Measurements from ENCODE around the gene ARHGEF11.

Gene ARHGEF11

DNA sequence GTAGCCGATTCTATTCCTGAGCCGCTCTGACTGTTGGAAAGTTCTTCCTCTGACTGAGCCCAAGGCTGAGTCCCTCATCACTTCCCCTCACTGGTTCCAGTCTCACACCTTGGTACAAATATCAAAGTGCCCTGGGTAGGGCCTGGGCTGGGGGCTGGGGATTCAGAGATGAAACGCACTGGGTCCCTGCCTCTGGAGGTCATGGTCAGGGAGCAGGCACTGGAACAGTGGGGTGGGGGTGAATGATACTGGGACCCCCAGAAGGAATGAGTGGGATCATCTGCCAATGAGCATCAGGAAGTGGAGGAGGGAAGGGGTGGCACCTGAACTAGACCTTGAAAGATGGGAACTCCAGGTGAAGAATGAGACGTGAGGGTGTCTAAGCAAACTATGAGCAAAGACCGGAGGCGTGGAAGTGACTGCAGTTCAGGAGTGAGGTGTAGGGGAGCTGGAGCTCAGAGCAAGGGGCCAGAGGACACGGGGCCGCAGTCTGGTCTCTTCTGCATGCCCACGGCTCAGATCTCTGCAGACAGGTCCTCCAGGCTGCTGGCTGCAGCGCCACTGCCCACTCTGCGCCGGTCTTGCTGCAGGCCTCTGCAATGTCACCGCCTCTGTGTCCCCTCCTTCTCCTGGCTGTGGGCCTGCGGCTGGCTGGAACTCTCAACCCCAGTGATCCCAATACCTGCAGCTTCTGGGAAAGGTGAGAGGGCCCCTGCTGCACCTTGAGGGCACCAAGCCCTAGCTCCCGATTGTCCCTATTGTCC, 142.0 kb downstream of the ARHGEF11 start:
- no peak overlapping the region for H3K4me3 ChIP-seq
- no peak overlapping the region for H3K9ac ChIP-seq (ENCODE audit: insufficient read length)
- H3K9me3 ChIP-seq (ENCODE audit: low read depth, low read length): no peaks in the 10 kb centered on the region
- no peaks in the 10 kb centered on the region for H3K36me3 ChIP-seq (ENCODE audit: insufficient read depth, low read length)
- H3K27ac ChIP-seq: no peak overlapping the region
- no peak for DNase-seq (ENCODE audit: low read depth, low spot score)
- TF ChIP-seq POLR2AphosphoS5 (IDR thresholded peaks at IDR 0.05; ENCODE audit: borderline replicate concordance, low read depth, low read length): no peak
- TF ChIP-seq FOXP2 (optimal IDR thresholded peaks at IDR 0.05; ENCODE audit: control extremely low read depth, extremely low read length, insufficient read depth): no peak
- no peak for TF ChIP-seq EZH2 (IDR thresholded peaks at IDR 0.05)

DNA sequence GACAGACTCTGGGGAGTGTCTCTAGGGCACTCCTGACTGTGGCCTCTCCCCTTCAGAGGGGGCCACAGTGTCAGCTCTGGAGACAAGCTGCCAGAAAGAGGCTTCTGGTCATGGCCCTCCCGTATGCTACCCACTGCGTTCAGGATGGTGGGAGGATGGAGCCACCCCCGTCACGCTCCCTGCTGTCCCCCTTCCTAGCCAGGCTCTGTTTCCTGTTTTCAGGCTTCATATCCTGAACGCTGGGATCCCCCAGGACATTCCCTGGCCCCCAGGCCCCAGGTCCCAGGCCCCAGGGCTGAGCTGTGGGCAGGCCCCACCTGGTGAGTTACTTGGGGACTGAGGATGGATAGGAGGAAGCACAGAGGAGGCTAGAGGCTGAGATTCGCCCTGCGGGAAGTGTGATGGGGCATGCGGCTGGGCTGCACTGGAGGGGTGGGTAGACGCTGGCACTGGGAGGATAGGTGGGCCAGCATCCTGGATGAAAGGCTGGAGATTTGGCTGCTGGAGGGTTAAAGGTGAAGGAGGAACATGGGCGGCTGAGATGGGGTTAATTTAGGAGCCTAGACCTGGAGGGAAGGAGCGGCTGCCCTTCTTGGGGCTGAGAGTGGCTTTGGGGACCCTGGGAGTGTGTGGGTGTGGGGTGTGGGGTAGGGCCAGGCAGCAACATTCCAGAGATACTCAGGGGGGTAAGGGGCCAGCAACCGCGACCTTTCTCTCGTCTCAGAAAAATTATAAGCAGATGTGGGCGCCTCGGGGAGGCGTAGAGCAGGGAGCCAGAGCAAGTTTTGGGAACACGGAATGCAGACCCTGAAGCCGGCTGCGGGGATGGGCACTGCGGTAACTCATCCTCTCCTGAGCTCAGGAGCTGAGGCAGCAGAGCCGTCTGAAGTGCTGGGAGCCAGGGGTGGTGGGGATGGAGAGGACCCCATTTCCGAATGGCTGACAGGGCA, 143.3 kb downstream of the ARHGEF11 start:
- Histone ChIP-seq H3K9me3 (ENCODE audit: low read depth, low read length) (no peaks in the 10 kb centered on the region), H3K4me3 (no peak overlapping the region), H3K9ac (ENCODE audit: insufficient read length) (no peak overlapping the region), H3K36me3 (ENCODE audit: insufficient read depth, low read length) (no peaks in the 10 kb centered on the region), H3K27ac (no peak overlapping the region)
- TF ChIP-seq FOXP2 (optimal IDR thresholded peaks at IDR 0.05; ENCODE audit: control extremely low read depth, extremely low read length, insufficient read depth): no peak
- TF ChIP-seq EZH2 (IDR thresholded peaks at IDR 0.05): no peak
- TF ChIP-seq POLR2AphosphoS5 (IDR thresholded peaks at IDR 0.05; ENCODE audit: borderline replicate concordance, low read depth, low read length): no peak
- DNase-seq (ENCODE audit: low read depth, low spot score): no peak

DNA sequence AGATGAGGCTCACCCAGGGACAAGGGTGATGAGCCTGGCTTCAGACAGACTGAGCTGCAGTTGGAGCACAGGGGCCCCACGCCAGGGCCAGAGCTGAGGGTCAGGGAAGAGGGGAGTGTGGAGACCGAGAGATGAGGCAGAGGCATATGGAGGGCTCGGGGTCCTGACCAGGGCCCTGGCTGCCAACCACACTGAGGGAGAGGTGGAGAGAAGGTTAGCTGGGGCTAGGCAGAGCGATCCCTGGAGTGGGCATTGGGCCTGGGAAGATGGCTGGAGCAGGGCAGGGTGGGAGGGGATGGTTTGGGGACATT, 144.0 kb downstream of the ARHGEF11 start:
- Histone ChIP-seq H3K9me3 (ENCODE audit: low read depth, low read length) (no peaks in the 10 kb centered on the region), H3K4me3 (no peak overlapping the region), H3K36me3 (ENCODE audit: insufficient read depth, low read length) (no peaks in the 10 kb centered on the region), H3K9ac (ENCODE audit: insufficient read length) (no peak overlapping the region), H3K27ac (no peak overlapping the region)
- no peak for DNase-seq (ENCODE audit: low read depth, low spot score)
- no peak for TF ChIP-seq EZH2 (IDR thresholded peaks at IDR 0.05)
- no peak for TF ChIP-seq FOXP2 (optimal IDR thresholded peaks at IDR 0.05; ENCODE audit: control extremely low read depth, extremely low read length, insufficient read depth)
- TF ChIP-seq POLR2AphosphoS5 (IDR thresholded peaks at IDR 0.05; ENCODE audit: borderline replicate concordance, low read depth, low read length): no peak

DNA sequence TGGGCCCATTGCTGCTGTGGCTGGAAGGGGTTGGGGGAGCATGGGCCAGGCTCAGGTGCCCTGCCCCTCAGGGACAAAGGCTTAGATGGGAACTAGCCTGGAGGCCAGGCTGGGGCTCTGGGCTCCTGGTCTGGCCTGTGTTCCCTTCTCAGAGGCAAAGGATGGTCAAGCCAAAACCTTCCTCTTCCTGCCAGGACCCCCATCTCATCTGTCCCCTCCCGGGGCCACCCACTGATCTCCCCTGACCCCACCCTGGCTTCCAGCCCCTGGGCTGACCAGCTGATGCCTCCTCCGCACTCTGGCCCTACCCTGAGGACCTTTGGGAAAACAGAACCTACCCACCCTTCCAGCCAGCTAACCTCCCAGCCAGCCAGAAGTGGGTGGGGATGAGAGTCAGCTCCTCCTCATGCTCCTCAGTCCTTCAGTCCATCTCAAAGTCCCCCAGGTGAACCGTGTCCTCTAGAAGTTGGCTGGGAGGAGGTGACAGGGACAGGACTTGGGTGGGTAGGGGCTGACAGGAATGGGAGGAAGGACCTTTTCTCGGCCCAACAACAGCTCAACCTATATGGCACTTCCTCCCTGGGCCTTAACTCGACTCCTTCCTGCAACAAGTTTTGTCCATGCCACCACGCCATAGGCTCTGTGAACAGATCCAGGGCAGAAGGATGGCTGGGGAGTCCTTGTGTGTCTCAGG, 144.5 kb downstream of the ARHGEF11 start:
- no peak for TF ChIP-seq POLR2AphosphoS5 (IDR thresholded peaks at IDR 0.05; ENCODE audit: borderline replicate concordance, low read depth, low read length)
- TF ChIP-seq FOXP2 (optimal IDR thresholded peaks at IDR 0.05; ENCODE audit: control extremely low read depth, extremely low read length, insufficient read depth): no peak
- no peak for TF ChIP-seq EZH2 (IDR thresholded peaks at IDR 0.05)
- DNase-seq (ENCODE audit: low read depth, low spot score): no peak
- Histone ChIP-seq H3K9me3 (ENCODE audit: low read depth, low read length) (no peaks in the 10 kb centered on the region), H3K36me3 (ENCODE audit: insufficient read depth, low read length) (no peaks in the 10 kb centered on the region), H3K4me3 (no peak overlapping the region), H3K9ac (ENCODE audit: insufficient read length) (no peak overlapping the region), H3K27ac (no peak overlapping the region)

DNA sequence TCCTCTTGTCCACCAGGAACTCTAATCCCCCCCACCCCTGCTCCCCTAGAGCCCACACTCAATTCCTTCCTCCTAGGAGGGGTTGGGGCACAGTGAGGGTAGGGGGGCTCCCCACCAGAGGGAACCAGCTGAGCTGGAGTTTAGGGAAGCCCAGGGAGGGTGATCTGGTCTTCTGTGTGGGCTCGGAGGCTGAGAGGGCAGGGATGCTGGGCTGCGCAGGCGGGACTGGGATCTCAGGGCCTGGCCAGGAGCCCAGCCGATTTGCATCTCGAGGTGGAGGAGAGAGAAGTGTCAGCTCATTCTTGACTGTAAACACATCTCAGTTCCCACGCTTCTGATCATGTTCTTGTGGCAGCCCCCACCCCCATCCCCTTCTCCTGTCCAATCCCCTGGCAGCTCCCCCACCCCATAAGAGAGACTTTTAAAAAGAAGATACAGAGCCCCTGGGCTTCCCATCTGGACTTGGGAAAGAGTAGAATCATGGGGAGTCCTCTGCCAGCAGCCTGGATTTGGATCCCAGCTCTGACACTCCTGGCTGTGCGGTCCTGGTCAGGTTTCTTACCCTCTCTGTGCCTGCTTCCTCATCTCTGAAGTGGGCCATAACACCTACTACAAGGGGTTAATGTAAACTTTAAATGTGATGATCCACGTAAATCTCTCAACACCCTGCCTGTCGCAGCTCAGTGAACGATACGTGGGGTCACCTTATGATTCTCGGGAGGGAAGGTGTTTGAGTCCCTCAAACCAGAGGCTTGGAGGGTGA, 145.4 kb downstream of the ARHGEF11 start:
- TF ChIP-seq EZH2 (IDR thresholded peaks at IDR 0.05) (no peak), POLR2AphosphoS5 (IDR thresholded peaks at IDR 0.05; ENCODE audit: borderline replicate concordance, low read depth, low read length) (no peak), FOXP2 (optimal IDR thresholded peaks at IDR 0.05; ENCODE audit: control extremely low read depth, extremely low read length, insufficient read depth) (no peak)
- no peak for DNase-seq (ENCODE audit: low read depth, low spot score)
- no peaks in the 10 kb centered on the region for H3K9me3 ChIP-seq (ENCODE audit: low read depth, low read length)
- no peak overlapping the region for H3K4me3 ChIP-seq
- no peak overlapping the region for H3K27ac ChIP-seq
- no peak overlapping the region for H3K9ac ChIP-seq (ENCODE audit: insufficient read length)
- no peaks in the 10 kb centered on the region for H3K36me3 ChIP-seq (ENCODE audit: insufficient read depth, low read length)

DNA sequence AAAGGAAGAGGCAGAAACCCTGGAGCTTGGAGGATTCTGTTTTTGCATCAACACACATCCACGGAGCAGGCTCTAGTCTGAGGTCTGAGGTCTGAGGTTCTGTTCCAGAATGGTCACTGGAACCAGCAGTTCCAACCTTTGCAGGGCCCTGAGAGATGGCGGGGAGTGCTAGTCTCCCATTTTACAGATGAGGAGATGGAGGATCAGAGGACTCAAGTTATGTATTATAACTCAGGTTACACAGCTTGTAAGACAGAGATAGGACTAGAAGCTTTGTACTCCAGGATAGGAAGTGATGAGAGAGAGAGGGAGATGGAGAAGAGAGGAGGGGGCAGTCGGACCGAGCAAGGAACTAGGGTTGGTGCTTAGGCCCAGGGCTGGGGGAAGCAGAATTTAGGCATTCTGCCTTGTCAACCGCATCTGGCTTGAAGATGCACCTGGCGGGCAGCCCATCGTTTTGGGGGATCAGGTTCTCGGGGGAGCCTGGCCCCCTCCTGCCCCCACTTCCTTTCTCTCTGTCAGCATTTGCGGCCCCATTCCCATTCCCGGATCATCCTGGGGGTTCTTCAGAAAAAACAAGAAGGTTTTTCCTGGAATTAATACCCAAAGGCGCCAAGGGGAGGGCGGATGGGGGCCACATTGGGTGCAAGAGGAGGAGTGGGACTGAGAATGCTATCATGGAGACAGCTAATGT, 146.4 kb downstream of the ARHGEF11 start:
- no peaks in the 10 kb centered on the region for H3K9me3 ChIP-seq (ENCODE audit: low read depth, low read length)
- H3K27ac ChIP-seq: no peak overlapping the region
- DNase-seq (ENCODE audit: low read depth, low spot score): no peak
- no peak overlapping the region for H3K9ac ChIP-seq (ENCODE audit: insufficient read length)
- TF ChIP-seq POLR2AphosphoS5 (IDR thresholded peaks at IDR 0.05; ENCODE audit: borderline replicate concordance, low read depth, low read length) (no peak), EZH2 (IDR thresholded peaks at IDR 0.05) (no peak), FOXP2 (optimal IDR thresholded peaks at IDR 0.05; ENCODE audit: control extremely low read depth, extremely low read length, insufficient read depth) (no peak)
- no peak overlapping the region for H3K4me3 ChIP-seq
- H3K36me3 ChIP-seq (ENCODE audit: insufficient read depth, low read length): no peaks in the 10 kb centered on the region

DNA sequence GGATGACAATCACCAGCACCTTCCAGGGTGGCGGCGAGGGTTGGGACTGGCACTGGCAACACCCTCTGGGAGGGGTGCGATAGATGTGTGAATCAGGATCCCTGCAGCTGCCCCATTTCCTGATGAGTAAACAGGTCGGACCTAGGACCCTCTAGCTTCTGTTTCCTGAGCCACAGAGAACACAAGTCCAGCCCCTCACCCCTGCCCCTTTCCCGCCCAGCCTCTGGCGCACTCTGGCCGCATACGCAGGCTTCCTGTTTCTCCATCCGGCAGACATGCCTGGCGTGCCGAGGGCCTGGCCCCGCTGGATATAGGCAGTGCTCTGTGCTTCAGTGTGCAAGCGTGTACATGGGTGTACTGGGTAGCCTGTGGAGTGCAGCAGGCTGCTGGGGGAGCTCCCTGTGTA, 147.4 kb downstream of the ARHGEF11 start:
- Histone ChIP-seq H3K36me3 (ENCODE audit: insufficient read depth, low read length) (no peaks in the 10 kb centered on the region), H3K9ac (ENCODE audit: insufficient read length) (no peak overlapping the region), H3K4me3 (no peak overlapping the region), H3K9me3 (ENCODE audit: low read depth, low read length) (no peaks in the 10 kb centered on the region), H3K27ac (no peak overlapping the region)
- DNase-seq (ENCODE audit: low read depth, low spot score): no peak
- TF ChIP-seq FOXP2 (optimal IDR thresholded peaks at IDR 0.05; ENCODE audit: control extremely low read depth, extremely low read length, insufficient read depth) (no peak), EZH2 (IDR thresholded peaks at IDR 0.05) (no peak), POLR2AphosphoS5 (IDR thresholded peaks at IDR 0.05; ENCODE audit: borderline replicate concordance, low read depth, low read length) (no peak)
